AG10803 (cell line): ENCODE measurements around the gene POMGNT1.
"Not testable (repeated sequence)": the region's sequence is repeated elsewhere in the genome, so short reads cannot be mapped to it uniquely, and the experiment has no call there.

Experiments
- DNase-seq: peaks from one replicate; pipeline ENCODE4 v3.0.0; 2010; ENCODE audit warnings: low read depth
- H3K4me3 ChIP-seq: 2 replicates; pipeline ENCODE4 v1.5.1; 2011; ENCODE audit warnings: mild to moderate bottlenecking, low read length, control low read depth
- TF ChIP-seq, protein P1 (sequence below): conservative IDR thresholded peaks from 2 replicates; pipeline ENCODE4 v1.5.1; 2011; ENCODE audit warnings: mild to moderate bottlenecking, low read length, control low read depth, inconsistent platforms

The POMGNT1 gene

DNA sequence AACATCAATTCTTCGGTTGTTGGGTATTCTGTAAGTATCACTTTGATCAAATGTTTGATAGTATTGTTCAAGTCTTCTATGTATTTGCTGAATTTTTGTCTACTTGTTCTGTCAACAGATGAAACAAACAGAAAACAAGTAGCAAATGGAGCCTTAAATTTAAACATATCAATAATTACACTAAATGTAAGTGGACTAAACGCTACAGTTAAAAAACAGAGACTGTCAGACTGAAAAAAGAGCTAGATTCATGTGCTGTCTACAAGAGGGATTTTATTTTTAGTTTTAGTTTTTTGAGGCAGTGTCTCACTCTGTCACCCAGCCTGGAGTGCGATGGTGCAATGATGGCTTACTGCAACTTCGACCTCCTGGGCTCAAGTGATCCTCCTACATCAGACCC is 38.6 kb upstream of the POMGNT1 start:
- DNase-seq, result no peak
- TF ChIP-seq, protein P1, sequence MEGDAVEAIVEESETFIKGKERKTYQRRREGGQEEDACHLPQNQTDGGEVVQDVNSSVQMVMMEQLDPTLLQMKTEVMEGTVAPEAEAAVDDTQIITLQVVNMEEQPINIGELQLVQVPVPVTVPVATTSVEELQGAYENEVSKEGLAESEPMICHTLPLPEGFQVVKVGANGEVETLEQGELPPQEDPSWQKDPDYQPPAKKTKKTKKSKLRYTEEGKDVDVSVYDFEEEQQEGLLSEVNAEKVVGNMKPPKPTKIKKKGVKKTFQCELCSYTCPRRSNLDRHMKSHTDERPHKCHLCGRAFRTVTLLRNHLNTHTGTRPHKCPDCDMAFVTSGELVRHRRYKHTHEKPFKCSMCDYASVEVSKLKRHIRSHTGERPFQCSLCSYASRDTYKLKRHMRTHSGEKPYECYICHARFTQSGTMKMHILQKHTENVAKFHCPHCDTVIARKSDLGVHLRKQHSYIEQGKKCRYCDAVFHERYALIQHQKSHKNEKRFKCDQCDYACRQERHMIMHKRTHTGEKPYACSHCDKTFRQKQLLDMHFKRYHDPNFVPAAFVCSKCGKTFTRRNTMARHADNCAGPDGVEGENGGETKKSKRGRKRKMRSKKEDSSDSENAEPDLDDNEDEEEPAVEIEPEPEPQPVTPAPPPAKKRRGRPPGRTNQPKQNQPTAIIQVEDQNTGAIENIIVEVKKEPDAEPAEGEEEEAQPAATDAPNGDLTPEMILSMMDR, result no peak
- H3K4me3 ChIP-seq, result no peak overlapping the region

DNA sequence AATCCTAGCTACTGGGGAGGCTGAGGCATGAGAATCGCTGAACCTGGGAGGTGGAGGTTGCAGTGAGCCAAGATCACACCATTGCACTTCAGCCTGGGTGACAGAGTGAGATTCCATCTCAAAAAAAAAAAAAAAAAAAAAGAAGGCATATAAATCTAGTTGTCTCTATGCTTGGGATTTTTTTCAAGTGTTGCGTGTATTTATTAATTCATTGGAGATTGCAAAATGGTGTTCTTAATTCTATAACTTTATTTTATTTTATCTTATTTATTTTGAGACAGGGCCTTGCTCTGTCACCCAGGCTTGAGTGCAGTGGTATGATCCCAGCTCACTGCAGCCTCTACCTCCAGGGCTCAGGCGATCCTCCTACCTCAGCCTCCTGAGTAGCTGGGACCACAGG is 33.0 kb upstream of the POMGNT1 start:
- not testable (repeated sequence) for DNase-seq, H3K4me3 ChIP-seq

DNA sequence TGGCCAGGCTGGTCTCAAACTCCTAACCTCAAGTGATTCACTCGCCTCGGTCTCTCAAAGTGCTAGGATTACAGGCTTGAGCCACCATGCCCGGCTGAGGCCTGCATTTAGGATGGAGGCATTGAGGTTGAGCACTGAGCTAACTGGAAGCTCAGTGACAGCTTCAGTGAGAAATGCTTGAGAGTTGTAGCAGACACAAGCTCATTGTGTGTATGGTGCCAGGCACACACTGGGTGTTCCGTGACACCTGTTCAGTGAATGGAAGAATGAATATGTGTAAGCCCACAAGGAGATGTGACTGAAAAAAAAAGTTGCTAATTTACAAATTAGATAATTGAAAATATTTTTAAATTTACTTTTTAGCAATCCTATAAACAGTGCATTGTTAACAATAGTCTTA is 26.7 kb upstream of the POMGNT1 start:
- TF ChIP-seq, protein P1, result no peak
- H3K4me3 ChIP-seq, result no peak overlapping the region
- no peak for DNase-seq

- TF ChIP-seq, protein P1, result peak; percentile 98
- H3K4me3 ChIP-seq, result no peak overlapping the region
- DNase-seq, result peak; percentile 87
Observed at GRCh38 chr1:46223472-46223943, 25.3 kb upstream of the POMGNT1 start.

GRCh38 chr1:46223055-46223454 is 24.8 kb upstream of the POMGNT1 start:
- not testable (repeated sequence) for DNase-seq, H3K4me3 ChIP-seq

DNA sequence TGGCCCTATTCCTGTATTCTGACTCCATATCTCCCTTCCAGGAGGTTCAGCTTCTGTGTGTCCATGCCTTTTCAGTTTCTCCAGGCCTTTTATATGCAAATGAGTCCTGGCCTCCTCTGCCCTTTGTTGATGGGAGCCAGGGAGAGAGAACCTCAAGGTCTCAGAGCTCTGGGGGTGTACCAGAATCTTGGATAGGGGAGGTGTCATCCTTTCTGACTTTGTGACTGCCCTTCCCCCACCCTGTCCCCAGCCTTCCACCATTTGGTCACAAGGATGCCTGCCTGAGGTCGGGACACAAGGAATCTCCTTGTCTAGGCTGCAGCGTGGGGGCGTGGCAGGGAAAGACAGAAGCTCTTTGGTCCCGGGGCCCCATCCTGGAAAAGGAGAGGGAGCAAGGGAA is 23.5 kb upstream of the POMGNT1 start:
- no peak for DNase-seq
- H3K4me3 ChIP-seq, result no peak overlapping the region
- TF ChIP-seq, protein P1, result no peak

DNA sequence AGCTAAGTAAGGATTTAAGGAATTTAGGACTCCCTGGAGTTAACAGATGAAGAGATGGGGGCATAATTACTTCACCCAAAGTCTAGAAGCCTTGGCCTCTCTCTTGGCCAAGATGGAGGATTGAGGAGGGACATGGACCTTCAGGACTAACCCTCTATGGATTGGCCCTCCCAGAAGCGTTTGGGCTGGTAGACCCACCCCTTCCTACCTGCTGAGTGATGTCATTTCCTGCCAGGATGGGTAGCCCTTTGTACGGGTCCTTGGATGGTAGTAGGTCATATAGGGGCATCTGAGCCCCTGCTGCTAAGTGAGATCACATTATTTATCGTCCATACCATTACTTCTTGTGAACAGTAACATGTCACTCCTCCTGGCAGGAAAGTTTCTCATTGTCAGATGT is 22.6 kb upstream of the POMGNT1 start:
- TF ChIP-seq, protein P1, result no peak
- DNase-seq, result no peak
- H3K4me3 ChIP-seq, result no peak overlapping the region

GRCh38 chr1:46219551-46220520 is 21.6 kb upstream of the POMGNT1 start:
- DNase-seq, result no peak
- H3K4me3 ChIP-seq, result no peak overlapping the region

More at GRCh38 chr1:46219551-46220520, 21.6 kb upstream of the POMGNT1 start:
- TF ChIP-seq, protein P1, result no peak
